OCI-LY7 (cell line): ENCODE results near the gene CPT2.

Source experiments
- EZH2phosphoT487 ChIP-seq: fragments of 200-600 bp; sonication (generic); IDR thresholded peaks from 2 replicates; pipeline ENCODE4 v1.6.1; 2018; ENCODE audit warnings: low read depth, borderline replicate concordance, mild to moderate bottlenecking, mixed run types, antibody characterized with exemption, low read length, moderate library complexity, mixed read lengths
- TF ChIP-seq, protein P1 (sequence below): fragments of 200-600 bp; sonication (generic); conservative IDR thresholded peaks from 2 replicates; pipeline ENCODE4 v1.5.1; 2014; ENCODE audit warnings: mild to moderate bottlenecking, antibody characterized with exemption, low read length, moderate library complexity, mixed read lengths

GRCh38 chr1:53241828-53242227 lies 45.2 kb downstream of the CPT2 start:
- TF ChIP-seq, protein P1, sequence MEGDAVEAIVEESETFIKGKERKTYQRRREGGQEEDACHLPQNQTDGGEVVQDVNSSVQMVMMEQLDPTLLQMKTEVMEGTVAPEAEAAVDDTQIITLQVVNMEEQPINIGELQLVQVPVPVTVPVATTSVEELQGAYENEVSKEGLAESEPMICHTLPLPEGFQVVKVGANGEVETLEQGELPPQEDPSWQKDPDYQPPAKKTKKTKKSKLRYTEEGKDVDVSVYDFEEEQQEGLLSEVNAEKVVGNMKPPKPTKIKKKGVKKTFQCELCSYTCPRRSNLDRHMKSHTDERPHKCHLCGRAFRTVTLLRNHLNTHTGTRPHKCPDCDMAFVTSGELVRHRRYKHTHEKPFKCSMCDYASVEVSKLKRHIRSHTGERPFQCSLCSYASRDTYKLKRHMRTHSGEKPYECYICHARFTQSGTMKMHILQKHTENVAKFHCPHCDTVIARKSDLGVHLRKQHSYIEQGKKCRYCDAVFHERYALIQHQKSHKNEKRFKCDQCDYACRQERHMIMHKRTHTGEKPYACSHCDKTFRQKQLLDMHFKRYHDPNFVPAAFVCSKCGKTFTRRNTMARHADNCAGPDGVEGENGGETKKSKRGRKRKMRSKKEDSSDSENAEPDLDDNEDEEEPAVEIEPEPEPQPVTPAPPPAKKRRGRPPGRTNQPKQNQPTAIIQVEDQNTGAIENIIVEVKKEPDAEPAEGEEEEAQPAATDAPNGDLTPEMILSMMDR = no peak
- no peak for TF ChIP-seq EZH2phosphoT487
